ENCODE data around the gene ADARB1. TPM values are rescaled to one million over a fixed set of nuclear protein-coding genes. Genes with fewer than 3 reads are reported as not detected.

ADARB1 gene
- total and polyA plus RNA-seq, 2 of the 4 experiments (the other 2 are of a cell fraction): 39.8 to 47.3 TPM

GRCh38 chr21:45040739-45041138 lies 33.6 kb upstream of the ADARB1 start:
- in situ Hi-C loops (cut with MboI; ENCODE audit: low sequenced_read_pairs): no loop called here
- DNase-seq (no peak), ATAC-seq (ENCODE audit: low read depth) (peak; percentile 10; the same call in 1 of the 2 replicates)
- peak overlapping the region; percentile 79 for H2BK5ac ChIP-seq (ENCODE audit: low read depth, low read length, poor library complexity, severe bottlenecking)
- H2BK20ac ChIP-seq (ENCODE audit: low read depth, low read length): peak overlapping the region; percentile 95
- intact Hi-C loops (cut with micrococcal nuclease): no loop called here
- H4K5ac ChIP-seq (ENCODE audit: low read depth, low read length): peak overlapping the region; percentile 87
- peak overlapping the region; percentile 72; the same call in 2 of the 3 replicates for H2BK15ac ChIP-seq (ENCODE audit: low read depth, low read length)
- H4K8ac ChIP-seq (ENCODE audit: low read depth in 2 of 2, low read length in 2 of 2): peak overlapping the region; percentile 94 to 97
- peak overlapping the region; percentile 93 for H3K14ac ChIP-seq (replicated peaks; ENCODE audit: low read depth, low read length)
- peaks cover 7% of the 10 kb centered on the region; the same call in 1 of the 2 replicates for H3K9me3 ChIP-seq (ENCODE audit: control insufficient read depth, insufficient read depth, low read length)
- CTCF ChIA-PET: no interaction called here
- no peak for TF ChIP-seq CEBPB (IDR thresholded peaks at IDR 0.05; ENCODE audit: low read depth, low read length)
- TF ChIP-seq USF2 (IDR thresholded peaks at IDR 0.05; ENCODE audit: low read depth, low read length): no peak
- no peak for TF ChIP-seq CTCF (conservative IDR thresholded peaks at IDR 0.05; ENCODE audit: low read depth, low read length)
- TF ChIP-seq CHD1 (IDR thresholded peaks at IDR 0.05; ENCODE audit: low read depth, low read length): no peak
- no peak for TF ChIP-seq POLR2A (IDR thresholded peaks at IDR 0.05; ENCODE audit: low read depth, low read length)
- TF ChIP-seq FOS (IDR thresholded peaks at IDR 0.05; ENCODE audit: low read depth, low read length): no peak
- TF ChIP-seq RFX5 (IDR thresholded peaks at IDR 0.05; ENCODE audit: low read depth, low read length): no peak
- no peak for TF ChIP-seq SMC3 (IDR thresholded peaks at IDR 0.05; ENCODE audit: low read depth, low read length)
- TF ChIP-seq ELK1 (IDR thresholded peaks at IDR 0.05; ENCODE audit: borderline replicate concordance, low read depth, low read length): no peak
- TF ChIP-seq BHLHE40 (IDR thresholded peaks at IDR 0.05; ENCODE audit: low read depth, low read length): no peak
- peak overlapping the region; percentile 92 for H3K4ac ChIP-seq (ENCODE audit: low read depth, low read length)
- no peak overlapping the region for H3K4me2 ChIP-seq (ENCODE audit: low read depth, low read length)
- H3K27ac ChIP-seq (ENCODE audit: insufficient read depth, low read length): peak overlapping the region; percentile 82
- no peaks in the 10 kb centered on the region for H3K36me3 ChIP-seq (ENCODE audit: control insufficient read depth, insufficient read depth, low read length)
- H3K56ac ChIP-seq (ENCODE audit: extremely low read depth, insufficient read depth, low read length): peak overlapping the region; percentile 75; the same call in 1 of the 2 replicates
- H2AFZ ChIP-seq (replicated peaks; ENCODE audit: low read length, poor library complexity): peak overlapping the region; percentile 70
- no peak overlapping the region for H3K4me3 ChIP-seq (ENCODE audit: insufficient read depth, low read depth, low read length)
- H3K9me1 ChIP-seq (ENCODE audit: insufficient read depth, low read length): peaks cover 9% of the 10 kb centered on the region
- WGBS, 2 experiments (ENCODE audit: extremely low coverage in 2 of 2, insufficient read length in 1 of 2): 85 to 100% methylated on average over 1 to 6 of the region's 15 CpGs
- no peaks in the 10 kb centered on the region for H3K27me3 ChIP-seq (ENCODE audit: control insufficient read depth, insufficient read depth, low read length)
- peak overlapping the region; percentile 28; the same call in 1 of the 2 replicates for H3K23ac ChIP-seq (ENCODE audit: low read depth, low read length)
- peak overlapping the region; percentile 66 for H3K9ac ChIP-seq (ENCODE audit: low read depth, low read length)
- BruUV-seq (replicated peaks): no TSS peak
- peak overlapping the region; percentile 89 for H3K18ac ChIP-seq (ENCODE audit: low read depth, low read length)
- POLR2A ChIA-PET (ENCODE audit: unreplicated experiment): no interaction called here
- H2AK5ac ChIP-seq (ENCODE audit: low read depth, low read length): peak overlapping the region; percentile 95
- dilution Hi-C loops (cut with HindIII; ENCODE audit: low sequenced_read_pairs, unreplicated experiment): no loop called here
- H4K91ac ChIP-seq (ENCODE audit: insufficient read depth, low read depth, low read length): peak overlapping the region; percentile 98
- peak overlapping the region; percentile 97 for H2BK120ac ChIP-seq (ENCODE audit: low read depth, low read length)
- peaks cover 7 to 12% of the 10 kb centered on the region in 2 experiments; a peak in 3 of 4 replicates for H3K79me1 ChIP-seq (ENCODE audit: low read depth in 1 of 2, low read length in 2 of 2)
- H2AK9ac ChIP-seq (replicated peaks; ENCODE audit: low read depth, low read length, poor library complexity): peak overlapping the region; percentile 80
- H3K4me1 ChIP-seq (ENCODE audit: control insufficient read depth, insufficient read depth, low read length): peaks cover 26% of the 10 kb centered on the region
- H4K20me1 ChIP-seq (ENCODE audit: insufficient read depth, low read length): no peaks in the 10 kb centered on the region; the same call in 1 of the 2 replicates

Data from IMR-90 (cell line).